ENCODE data around the gene CDC20B.
"Not testable (repeated sequence)": the region's sequence is repeated elsewhere in the genome, so short reads cannot be mapped to it uniquely, and the experiment has no call there.

CDC20B gene

DNA sequence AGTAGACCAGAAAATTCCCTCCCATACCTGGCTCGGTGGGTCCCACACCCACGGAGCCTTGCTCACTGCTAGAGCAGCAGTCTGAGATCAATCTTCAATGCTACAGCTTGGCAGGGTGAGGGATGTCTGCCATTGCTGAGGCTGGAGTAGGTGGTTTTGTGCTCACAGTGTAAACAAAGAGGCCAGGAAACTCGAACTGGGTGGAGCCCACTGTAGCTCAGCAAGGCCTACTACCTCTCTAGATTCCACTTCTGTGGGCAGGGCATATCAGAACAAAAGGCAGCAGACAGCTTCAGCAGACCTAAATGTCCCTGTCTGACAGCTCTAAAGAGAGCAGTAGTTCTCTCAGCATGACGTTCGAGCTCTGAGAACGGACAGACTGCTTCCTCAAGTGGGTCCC, 76.1 kb downstream of the CDC20B start:
- no peak overlapping the region for H3K27ac ChIP-seq
- TF ChIP-seq, protein P1, sequence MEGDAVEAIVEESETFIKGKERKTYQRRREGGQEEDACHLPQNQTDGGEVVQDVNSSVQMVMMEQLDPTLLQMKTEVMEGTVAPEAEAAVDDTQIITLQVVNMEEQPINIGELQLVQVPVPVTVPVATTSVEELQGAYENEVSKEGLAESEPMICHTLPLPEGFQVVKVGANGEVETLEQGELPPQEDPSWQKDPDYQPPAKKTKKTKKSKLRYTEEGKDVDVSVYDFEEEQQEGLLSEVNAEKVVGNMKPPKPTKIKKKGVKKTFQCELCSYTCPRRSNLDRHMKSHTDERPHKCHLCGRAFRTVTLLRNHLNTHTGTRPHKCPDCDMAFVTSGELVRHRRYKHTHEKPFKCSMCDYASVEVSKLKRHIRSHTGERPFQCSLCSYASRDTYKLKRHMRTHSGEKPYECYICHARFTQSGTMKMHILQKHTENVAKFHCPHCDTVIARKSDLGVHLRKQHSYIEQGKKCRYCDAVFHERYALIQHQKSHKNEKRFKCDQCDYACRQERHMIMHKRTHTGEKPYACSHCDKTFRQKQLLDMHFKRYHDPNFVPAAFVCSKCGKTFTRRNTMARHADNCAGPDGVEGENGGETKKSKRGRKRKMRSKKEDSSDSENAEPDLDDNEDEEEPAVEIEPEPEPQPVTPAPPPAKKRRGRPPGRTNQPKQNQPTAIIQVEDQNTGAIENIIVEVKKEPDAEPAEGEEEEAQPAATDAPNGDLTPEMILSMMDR (IDR thresholded peaks at IDR 0.05) = no peak
- peaks cover 12% of the 10 kb centered on the region for H3K27me3 ChIP-seq
- H3K36me3 ChIP-seq = no peaks in the 10 kb centered on the region
- no peaks in the 10 kb centered on the region for H3K9me3 ChIP-seq
- H3K4me1 ChIP-seq (ENCODE audit: control insufficient read depth in 1 of 2, insufficient read depth in 1 of 2, low read depth in 1 of 2, low read length in 1 of 2) = no peaks in the 10 kb centered on the region
- H3K4me3 ChIP-seq (ENCODE audit: low read depth in 1 of 2, low read length in 1 of 2) = no peak overlapping the region

DNA sequence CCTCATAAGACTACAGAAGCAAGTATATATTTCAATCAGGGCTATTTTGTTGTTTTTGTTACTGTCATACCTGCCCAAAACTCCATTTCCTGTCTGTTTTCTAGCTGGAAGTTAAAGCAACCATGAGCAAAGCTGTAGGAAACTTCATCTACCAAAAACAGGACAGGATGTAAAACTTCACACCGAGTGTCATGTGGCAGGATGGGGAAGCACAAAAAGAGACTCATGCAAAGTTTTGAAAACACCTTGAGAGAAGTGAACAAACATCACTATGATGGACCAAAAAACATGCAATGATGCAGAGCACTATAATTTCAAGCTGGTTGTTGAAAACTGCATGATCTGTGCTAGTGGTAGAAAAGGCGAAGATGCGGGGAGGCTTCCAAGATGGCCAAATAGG, 76.8 kb downstream of the CDC20B start:
- Histone ChIP-seq H3K9me3 (no peaks in the 10 kb centered on the region), H3K4me1 (ENCODE audit: control insufficient read depth in 1 of 2, insufficient read depth in 1 of 2, low read depth in 1 of 2, low read length in 1 of 2) (no peaks in the 10 kb centered on the region), H3K36me3 (no peaks in the 10 kb centered on the region), H3K27me3 (peaks cover 6% of the 10 kb centered on the region), H3K4me3 (ENCODE audit: low read depth in 1 of 2, low read length in 1 of 2) (no peak overlapping the region), H3K27ac (no peak overlapping the region)
- TF ChIP-seq, protein P1 (IDR thresholded peaks at IDR 0.05) = no peak

DNA sequence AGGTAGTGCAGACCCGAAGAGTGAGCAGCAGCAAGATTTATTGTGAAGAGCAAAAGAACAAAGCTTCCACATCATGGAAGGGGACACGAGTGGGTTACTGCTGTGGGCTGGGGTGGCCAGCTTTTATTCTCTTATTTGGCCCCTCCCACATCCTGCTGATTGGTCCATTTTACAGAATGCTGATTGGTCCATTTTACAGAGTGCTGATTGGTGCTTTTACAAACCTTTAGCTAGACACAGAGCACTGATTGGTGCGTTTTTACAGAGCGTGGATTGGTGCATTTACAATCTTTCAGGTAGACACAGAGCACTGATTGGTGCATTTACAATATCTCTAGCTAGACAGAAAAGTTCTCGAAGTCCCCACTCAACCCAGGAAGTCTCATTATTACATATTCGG, 82.0 kb downstream of the CDC20B start:
- not testable (repeated sequence) for H3K27me3 ChIP-seq; H3K4me3 ChIP-seq (ENCODE audit: low read depth in 1 of 2, low read length in 1 of 2); H3K27ac ChIP-seq; H3K4me1 ChIP-seq (ENCODE audit: control insufficient read depth in 1 of 2, insufficient read depth in 1 of 2, low read depth in 1 of 2, low read length in 1 of 2); H3K9me3 ChIP-seq; H3K36me3 ChIP-seq

DNA sequence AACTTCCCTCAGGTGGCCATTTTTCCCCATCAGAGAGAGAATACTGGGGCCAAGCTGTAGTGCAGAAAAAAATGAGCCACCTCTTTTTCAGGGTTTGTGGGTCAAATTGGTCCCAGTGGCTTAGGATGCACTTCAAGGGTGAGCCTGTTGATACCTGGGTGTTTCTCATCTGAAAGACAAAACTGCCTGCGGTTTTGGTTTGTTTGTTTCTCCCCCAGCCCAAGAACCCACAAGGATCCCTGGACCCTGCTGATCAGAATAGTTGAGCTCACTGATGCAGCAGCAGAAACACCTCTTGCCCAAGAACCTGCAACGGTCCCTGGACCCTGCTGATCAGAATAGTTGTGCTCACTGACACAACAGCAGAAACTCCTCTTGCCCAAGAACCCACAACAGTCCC, 83.7 kb downstream of the CDC20B start:
- not testable (repeated sequence) for H3K4me1 ChIP-seq (ENCODE audit: control insufficient read depth in 1 of 2, insufficient read depth in 1 of 2, low read depth in 1 of 2, low read length in 1 of 2); H3K9me3 ChIP-seq

DNA sequence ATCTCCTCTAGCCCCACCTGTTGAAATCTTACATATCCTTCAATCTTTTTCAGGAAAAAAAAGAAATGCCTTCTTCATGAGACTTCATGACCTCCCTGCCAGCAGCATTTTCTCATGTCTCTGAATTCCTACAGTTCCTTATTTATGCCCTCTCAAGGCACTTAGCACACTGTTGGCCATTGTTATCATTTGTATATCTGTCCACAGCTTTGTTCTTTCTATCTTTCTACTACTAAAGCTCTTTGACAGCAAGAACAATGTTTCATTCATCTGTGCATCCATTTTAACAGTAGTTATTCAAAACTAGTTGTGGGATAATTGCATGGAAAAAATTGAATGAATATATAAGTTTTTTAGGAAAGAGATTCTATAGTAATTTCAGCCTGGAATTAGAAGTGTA, 91.4 kb downstream of the CDC20B start:
- Histone ChIP-seq H3K27me3 (no peaks in the 10 kb centered on the region), H3K27ac (no peak overlapping the region), H3K4me1 (ENCODE audit: control insufficient read depth in 1 of 2, insufficient read depth in 1 of 2, low read depth in 1 of 2, low read length in 1 of 2) (no peaks in the 10 kb centered on the region), H3K4me3 (ENCODE audit: low read depth in 1 of 2, low read length in 1 of 2) (no peak overlapping the region), H3K9me3 (no peaks in the 10 kb centered on the region), H3K36me3 (no peaks in the 10 kb centered on the region)
- TF ChIP-seq, protein P1 (IDR thresholded peaks at IDR 0.05) = no peak

More for the DNA sequence above, 83.7 kb downstream of the CDC20B start:
- H3K4me3 ChIP-seq (ENCODE audit: low read depth in 1 of 2, low read length in 1 of 2); H3K27me3 ChIP-seq; H3K36me3 ChIP-seq; H3K27ac ChIP-seq: not testable (repeated sequence)

DNA sequence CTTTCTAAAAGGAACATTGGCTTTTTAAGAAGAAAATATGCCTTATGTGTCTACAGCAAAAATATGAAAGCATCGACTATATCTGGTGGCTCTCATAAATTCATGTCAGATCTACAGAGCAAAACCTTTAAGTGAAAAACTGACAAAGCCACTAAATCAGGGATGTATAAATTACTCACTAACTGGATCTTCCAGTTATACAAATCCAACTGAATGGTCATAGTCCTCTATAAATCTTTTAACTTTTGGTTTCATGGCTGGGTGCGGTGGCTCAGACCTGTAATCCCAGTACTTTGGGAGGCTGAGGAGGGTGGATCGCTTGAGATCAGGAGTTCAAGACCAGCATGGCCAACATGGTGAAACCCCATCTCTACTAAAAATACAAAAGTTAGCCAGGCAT, 99.8 kb downstream of the CDC20B start:
- no peaks in the 10 kb centered on the region for H3K36me3 ChIP-seq
- H3K27me3 ChIP-seq = no peaks in the 10 kb centered on the region
- no peak overlapping the region for H3K4me3 ChIP-seq (ENCODE audit: low read depth in 1 of 2, low read length in 1 of 2)
- H3K9me3 ChIP-seq = no peaks in the 10 kb centered on the region
- H3K27ac ChIP-seq = no peak overlapping the region
- TF ChIP-seq, protein P1 (IDR thresholded peaks at IDR 0.05) = no peak
- H3K4me1 ChIP-seq (ENCODE audit: control insufficient read depth in 1 of 2, insufficient read depth in 1 of 2, low read depth in 1 of 2, low read length in 1 of 2) = no peaks in the 10 kb centered on the region

DNA sequence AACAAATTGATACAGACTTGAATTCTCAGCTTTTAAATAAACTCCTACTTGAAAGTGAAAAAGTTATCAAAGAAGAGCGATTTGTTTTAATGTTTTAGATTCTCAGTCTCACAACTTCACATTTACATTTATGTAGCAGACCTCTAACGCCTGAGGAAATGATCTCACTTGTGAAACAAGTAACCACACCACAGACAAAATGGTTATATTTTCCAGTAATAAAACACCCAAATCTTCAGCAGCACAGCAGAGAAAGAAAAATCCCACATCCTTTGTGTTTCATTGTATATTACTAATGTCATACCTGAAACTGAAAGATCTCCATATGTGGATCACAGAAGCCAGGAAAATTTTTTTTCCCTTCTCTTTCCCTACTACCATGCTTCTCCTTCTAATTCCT, 100.3 kb downstream of the CDC20B start:
- Histone ChIP-seq H3K27me3 (no peaks in the 10 kb centered on the region), H3K9me3 (no peaks in the 10 kb centered on the region), H3K4me3 (ENCODE audit: low read depth in 1 of 2, low read length in 1 of 2) (no peak overlapping the region), H3K36me3 (no peaks in the 10 kb centered on the region), H3K4me1 (ENCODE audit: control insufficient read depth in 1 of 2, insufficient read depth in 1 of 2, low read depth in 1 of 2, low read length in 1 of 2) (no peaks in the 10 kb centered on the region), H3K27ac (no peak overlapping the region)
- TF ChIP-seq, protein P1 (IDR thresholded peaks at IDR 0.05) = no peak

Data from neutrophil (primary cell).